GM19328 (cell line): ENCODE results near the gene VPS35.
"Not testable (repeated sequence)": the region's sequence is repeated elsewhere in the genome, so short reads cannot be mapped to it uniquely, and the experiment has no call there.

ENCODE experiments used
- ATAC-seq: cut with Tn5 transposase; IDR thresholded peaks from one replicate; pipeline ENCODE4 v1.9.1; 2021; ENCODE audit warnings: mild to moderate bottlenecking, moderate library complexity; ENCODE audit not compliant: unreplicated experiment

Gene VPS35

GRCh38 chr16:46713634-46714033 is 24.7 kb upstream of the VPS35 start:
- ATAC-seq, result no peak

GRCh38 chr16:46712911-46713310 is 23.9 kb upstream of the VPS35 start:
- ATAC-seq, result no peak

GRCh38 chr16:46711106-46712058 is 22.4 kb upstream of the VPS35 start:
- no peak for ATAC-seq

- no peak for ATAC-seq
These were observed 20.6 kb upstream of the VPS35 start for GRCh38 chr16:46709469-46710005.

GRCh38 chr16:46706642-46707041 is 17.7 kb upstream of the VPS35 start:
- ATAC-seq, result no peak

GRCh38 chr16:46702030-46702429 is 13.1 kb upstream of the VPS35 start:
- no peak for ATAC-seq

GRCh38 chr16:46701615-46702014 is 12.6 kb upstream of the VPS35 start:
- ATAC-seq, result no peak

- no peak for ATAC-seq
These were observed 11.1 kb upstream of the VPS35 start for GRCh38 chr16:46700048-46700447.

- ATAC-seq, result no peak
These were observed 8.0 kb upstream of the VPS35 start for GRCh38 chr16:46696957-46697356.

- no peak for ATAC-seq
These were observed 7.0 kb upstream of the VPS35 start for GRCh38 chr16:46695937-46696336.

GRCh38 chr16:46693598-46693997 is 4.6 kb upstream of the VPS35 start:
- ATAC-seq, result no peak

GRCh38 chr16:46691726-46692125 is 2.7 kb upstream of the VPS35 start:
- ATAC-seq, result no peak

GRCh38 chr16:46690281-46691178 is 1.6 kb upstream of the VPS35 start:
- no peak for ATAC-seq

GRCh38 chr16:46689365-46690280 is 645 bp upstream of the VPS35 start, which contains the start of gene ORC6:
Gene ORC6, plus strand, starts transcription at chr16:46689659. Its CDS starts 47 bp downstream, at chr16:46689706.
- peak; percentile 67 for ATAC-seq

- ATAC-seq, result no peak
These were observed 801 bp downstream of the VPS35 start for GRCh38 chr16:46688101-46688653.

GRCh38 chr16:46687486-46687885 is 1.5 kb downstream of the VPS35 start:
- ATAC-seq, result no peak

GRCh38 chr16:46686815-46687473 is 2.0 kb downstream of the VPS35 start:
- no peak for ATAC-seq

- ATAC-seq, result not testable (repeated sequence)
These were observed 7.1 kb downstream of the VPS35 start for GRCh38 chr16:46681867-46682266.

GRCh38 chr16:46677943-46678342 is 11.0 kb downstream of the VPS35 start:
- ATAC-seq, result not testable (repeated sequence)
